ENCODE measurements around the gene SEC16A. TPM values are rescaled to one million over a fixed set of nuclear protein-coding genes. Genes with fewer than 3 reads are reported as not detected.

Gene SEC16A
- total RNA-seq, 4 donors from 2014 or later: 47.7 to 73.8 (median 62.5) TPM

GRCh38 chr9:136416427-136416826 lies 66.4 kb downstream of the SEC16A start:
- 97 to 100% methylated on average over 8 of the region's 8 CpGs for WGBS, 2 donors

GRCh38 chr9:136412962-136413361 lies 69.9 kb downstream of the SEC16A start:
- H3K9me3 ChIP-seq: no peaks in the 10 kb centered on the region
- H3K4me3 ChIP-seq (replicated peaks in 1 of 3): no peak overlapping the region
- H3K36me3 ChIP-seq: peaks cover 41 to 52% of the 10 kb centered on the region in 2 donors
- intact Hi-C loops (cut with DNase I): no loop called here
- TF ChIP-seq POLR2A (IDR thresholded peaks at IDR 0.05) (no peak), CTCF (IDR thresholded peaks at IDR 0.05) (no peak)
- whole genome bisulfite sequencing, 2 donors: 70 to 72% methylated on average over 8 to 9 of the region's 9 CpGs
- no peak for DNase-seq
- peaks cover 17 to 21% of the 10 kb centered on the region in 2 donors for H3K4me1 ChIP-seq
- no peaks in the 10 kb centered on the region for H3K27me3 ChIP-seq
- no peak overlapping the region for H3K27ac ChIP-seq

More at GRCh38 chr9:136416427-136416826, 66.4 kb downstream of the SEC16A start:
- intact Hi-C loops (cut with DNase I): no loop called here
- H3K9me3 ChIP-seq: no peaks in the 10 kb centered on the region
- no peaks in the 10 kb centered on the region for H3K27me3 ChIP-seq
- no peak overlapping the region for H3K27ac ChIP-seq
- peaks cover under 1 to 9% of the 10 kb centered on the region in 2 donors for H3K4me1 ChIP-seq
- TF ChIP-seq POLR2A (IDR thresholded peaks at IDR 0.05) (no peak), CTCF (IDR thresholded peaks at IDR 0.05) (no peak)
- no peak for DNase-seq
- H3K4me3 ChIP-seq (replicated peaks in 1 of 3): no peak overlapping the region
- peaks cover 70 to 78% of the 10 kb centered on the region in 2 donors for H3K36me3 ChIP-seq

- WGBS, 2 donors: 37 to 45% methylated on average over 4 of the region's 4 CpGs
- H3K4me1 ChIP-seq: peaks cover 17 to 21% of the 10 kb centered on the region in 2 donors
- H3K4me3 ChIP-seq (replicated peaks in 1 of 3): peak overlapping the region; percentile 64 to 92 (median 85)
- TF ChIP-seq POLR2A (IDR thresholded peaks at IDR 0.05): no peak
- no peak for TF ChIP-seq CTCF (IDR thresholded peaks at IDR 0.05)
- no peaks in the 10 kb centered on the region for H3K9me3 ChIP-seq
- intact Hi-C loops (cut with DNase I): no loop called here
- H3K27ac ChIP-seq: no peak overlapping the region
- no peaks in the 10 kb centered on the region for H3K27me3 ChIP-seq
- no peak for DNase-seq
- H3K36me3 ChIP-seq: peaks cover 31 to 36% of the 10 kb centered on the region in 2 donors
These were observed 71.5 kb downstream of the SEC16A start for GRCh38 chr9:136411378-136411777.

GRCh38 chr9:136410500-136411287 lies 72.1 kb downstream of the SEC16A start, which contains the start of the genes ENTR1 and PMPCA:
ENTR1 (minus strand) TSS chr9:136410614; CDS start chr9:136410397, 217 bp downstream.
PMPCA (plus strand) TSS chr9:136410658; CDS start chr9:136410669, 11 bp downstream.
- Histone ChIP-seq H3K36me3 (peaks cover 29% of the 10 kb centered on the region in 2 donors), H3K27ac (peak within 1 kb of the TSS; percentile 49 to 77 (median 77)), H3K4me3 (replicated peaks in 1 of 3) (peak within 1 kb of the TSS; percentile 64 to 92 (median 85)), H3K27me3 (no peaks in the 10 kb centered on the region), H3K9me3 (no peaks in the 10 kb centered on the region), H3K4me1 (peaks cover 17 to 21% of the 10 kb centered on the region in 2 donors)
- peak; percentile 11 to 83 for TF ChIP-seq POLR2A (IDR thresholded peaks at IDR 0.05)
- TF ChIP-seq CTCF (IDR thresholded peaks at IDR 0.05): no peak
- DNase-seq: peak; percentile 89 to 92
- intact Hi-C loops (cut with DNase I): no loop called here
- 0% methylated on average over 16 to 43 of the region's 83 CpGs for WGBS, 2 donors

Measured in thyroid gland (tissue), 4 donors.